Stimulated activated memory B cell treated with anti-CD40 and anti-IgM and Interleukin-4, amounts not matched to agents 10 μg/mL and 1 μg/mL and 100 μg/mL, for 72 hours (primary cell): ENCODE results near the gene RPL18A.

ENCODE experiments used
- ATAC-seq: fragments of 150-1000 bp; cut with Tn5 transposase; 2 replicates; pipeline ENCODE4 v1.10.0; 2021
- H3K27ac Mint-ChIP-seq: one replicate; pipeline ENCODE4 v1.8.0; 2022; ENCODE audit warnings: mild to moderate bottlenecking, mixed read lengths
- H3K27me3 Mint-ChIP-seq: one replicate; pipeline ENCODE4 v1.8.0; 2022; ENCODE audit warnings: mixed read lengths
- H3K36me3 Mint-ChIP-seq: one replicate; pipeline ENCODE4 v1.8.0; 2022; ENCODE audit warnings: mixed read lengths
- H3K4me1 Mint-ChIP-seq: one replicate; pipeline ENCODE4 v1.8.0; 2022; ENCODE audit warnings: mixed read lengths
- H3K4me3 Mint-ChIP-seq: one replicate; pipeline ENCODE4 v1.8.0; 2022; ENCODE audit warnings: mild to moderate bottlenecking, moderate library complexity, mixed read lengths
- H3K9me3 Mint-ChIP-seq: one replicate; pipeline ENCODE4 v1.8.0; 2022; ENCODE audit warnings: mixed read lengths

RPL18A gene

GRCh38 chr19:17859533-17860330 is at the start of gene RPL18A:
Gene RPL18A, plus strand, starts transcription at chr19:17859910. Its CDS starts 47 bp downstream, at chr19:17859957.
- Mint-ChIP-seq H3K36me3 (peaks cover 48% of the 10 kb centered on the region), H3K9me3 (no peaks in the 10 kb centered on the region), H3K4me1 (peaks cover 55% of the 10 kb centered on the region), H3K27me3 (no peaks in the 10 kb centered on the region), H3K4me3 (peak within 1 kb of the TSS; percentile 92), H3K27ac (peak within 1 kb of the TSS; percentile 90)
- peak; percentile 98 for ATAC-seq

DNA sequence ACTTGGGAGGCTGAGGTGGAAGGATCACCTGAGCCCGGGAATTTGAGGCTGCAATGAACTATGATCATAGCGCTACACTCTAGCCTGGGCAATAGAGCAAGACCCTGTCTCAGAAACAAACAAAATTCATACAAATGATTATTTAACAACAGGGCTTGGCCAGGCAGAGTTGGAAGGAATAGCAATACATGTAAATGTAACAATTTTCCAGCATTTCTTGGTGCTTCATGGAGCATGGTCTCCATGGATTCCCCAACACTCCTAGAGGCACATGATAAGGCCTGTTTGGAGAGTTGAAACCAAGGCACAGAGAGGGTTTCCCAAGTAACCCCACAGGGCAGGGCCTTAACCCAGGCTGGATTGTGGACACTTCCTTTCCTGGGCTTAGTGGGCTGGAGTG is 48.6 kb upstream of the RPL18A start:
- peaks cover 42% of the 10 kb centered on the region for H3K27me3 Mint-ChIP-seq
- no peak overlapping the region for H3K4me3 Mint-ChIP-seq
- H3K4me1 Mint-ChIP-seq, result peaks cover 14% of the 10 kb centered on the region
- ATAC-seq, result no peak
- H3K27ac Mint-ChIP-seq, result no peak overlapping the region
- no peaks in the 10 kb centered on the region for H3K9me3 Mint-ChIP-seq
- no peaks in the 10 kb centered on the region for H3K36me3 Mint-ChIP-seq

DNA sequence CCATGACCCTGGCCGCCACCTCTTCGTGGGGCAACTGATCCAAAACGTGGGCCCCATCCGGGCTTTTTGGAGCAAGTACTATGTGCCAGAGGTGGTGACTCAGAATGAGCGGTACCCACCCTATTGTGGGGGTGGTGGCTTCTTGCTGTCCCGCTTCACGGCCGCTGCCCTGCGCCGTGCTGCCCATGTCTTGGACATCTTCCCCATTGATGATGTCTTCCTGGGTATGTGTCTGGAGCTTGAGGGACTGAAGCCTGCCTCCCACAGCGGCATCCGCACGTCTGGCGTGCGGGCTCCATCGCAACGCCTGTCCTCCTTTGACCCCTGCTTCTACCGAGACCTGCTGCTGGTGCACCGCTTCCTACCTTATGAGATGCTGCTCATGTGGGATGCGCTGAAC is 48.0 kb upstream of the RPL18A start:
- Mint-ChIP-seq H3K27me3 (peaks cover 36% of the 10 kb centered on the region), H3K27ac (no peak overlapping the region), H3K36me3 (no peaks in the 10 kb centered on the region), H3K4me3 (no peak overlapping the region), H3K4me1 (peaks cover 14% of the 10 kb centered on the region), H3K9me3 (no peaks in the 10 kb centered on the region)
- no peak for ATAC-seq

DNA sequence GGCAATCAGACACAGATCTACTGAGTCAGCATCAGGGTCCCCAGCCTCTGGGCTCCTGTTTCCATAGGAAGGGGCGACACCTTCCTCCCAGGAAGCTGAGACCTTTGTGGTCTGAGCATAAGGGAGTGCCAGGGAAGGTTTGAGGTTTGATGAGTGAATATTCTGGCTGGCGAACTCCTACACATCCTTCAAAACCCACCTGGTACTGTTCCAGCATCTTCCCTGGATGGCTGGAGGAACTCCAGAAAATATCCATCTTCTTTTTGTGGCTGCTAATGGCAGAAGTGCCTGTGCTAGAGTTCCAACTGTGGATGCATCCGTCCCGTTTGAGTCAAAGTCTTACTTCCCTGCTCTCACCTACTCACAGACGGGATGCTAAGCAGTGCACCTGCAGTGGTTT is 47.6 kb upstream of the RPL18A start:
- Mint-ChIP-seq H3K27me3 (peaks cover 32% of the 10 kb centered on the region), H3K9me3 (no peaks in the 10 kb centered on the region), H3K4me3 (no peak overlapping the region), H3K36me3 (no peaks in the 10 kb centered on the region), H3K4me1 (peaks cover 13% of the 10 kb centered on the region), H3K27ac (no peak overlapping the region)
- no peak for ATAC-seq

GRCh38 chr19:17817668-17818363 is 41.9 kb upstream of the RPL18A start:
- Mint-ChIP-seq H3K27me3 (no peaks in the 10 kb centered on the region), H3K36me3 (no peaks in the 10 kb centered on the region), H3K4me1 (no peaks in the 10 kb centered on the region), H3K27ac (no peak overlapping the region), H3K9me3 (no peaks in the 10 kb centered on the region), H3K4me3 (no peak overlapping the region)
- no peak for ATAC-seq

- Mint-ChIP-seq H3K4me3 (no peak within 1 kb of the TSS), H3K4me1 (no peaks in the 10 kb centered on the region), H3K27ac (no peak within 1 kb of the TSS), H3K27me3 (no peaks in the 10 kb centered on the region), H3K9me3 (no peaks in the 10 kb centered on the region), H3K36me3 (peaks cover 7% of the 10 kb centered on the region)
- peak; percentile 54 for ATAC-seq
Observed at GRCh38 chr19:17821190-17821589, 38.5 kb upstream of the RPL18A start, which contains the start of gene INSL3. Gene INSL3, minus strand, starts transcription at chr19:17821519. Its CDS starts 13 bp downstream, at chr19:17821506.

DNA sequence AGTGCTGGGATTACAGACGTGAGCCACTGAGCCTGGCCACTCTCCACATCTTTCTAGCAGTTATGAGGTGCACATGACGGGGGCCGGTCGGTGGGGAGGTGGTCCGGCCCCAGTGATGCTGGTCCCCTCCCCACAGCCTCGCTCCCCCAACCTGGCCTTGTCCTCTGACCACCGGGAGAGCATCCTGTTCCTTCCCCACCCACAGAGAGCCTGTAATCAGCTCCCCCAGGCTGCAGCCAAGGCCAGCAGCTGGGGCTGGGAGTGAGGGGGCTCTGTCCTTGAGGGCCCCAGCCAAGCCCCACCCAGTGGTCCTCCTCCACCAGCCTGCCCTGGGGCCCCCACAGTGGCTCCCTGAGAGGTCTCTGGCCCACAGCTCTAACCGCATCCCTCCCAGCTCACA is 35.4 kb upstream of the RPL18A start:
- Mint-ChIP-seq H3K27ac (peak overlapping the region; percentile 19), H3K27me3 (no peaks in the 10 kb centered on the region), H3K4me1 (no peaks in the 10 kb centered on the region), H3K36me3 (peaks cover 26% of the 10 kb centered on the region), H3K4me3 (no peak overlapping the region), H3K9me3 (no peaks in the 10 kb centered on the region)
- ATAC-seq, result peak; percentile 40

GRCh38 chr19:17826508-17827056 is 33.1 kb upstream of the RPL18A start:
- Mint-ChIP-seq H3K9me3 (peaks cover 5% of the 10 kb centered on the region), H3K36me3 (peaks cover 48% of the 10 kb centered on the region), H3K27me3 (no peaks in the 10 kb centered on the region), H3K4me1 (peaks cover 5% of the 10 kb centered on the region), H3K4me3 (no peak overlapping the region), H3K27ac (no peak overlapping the region)
- no peak for ATAC-seq

DNA sequence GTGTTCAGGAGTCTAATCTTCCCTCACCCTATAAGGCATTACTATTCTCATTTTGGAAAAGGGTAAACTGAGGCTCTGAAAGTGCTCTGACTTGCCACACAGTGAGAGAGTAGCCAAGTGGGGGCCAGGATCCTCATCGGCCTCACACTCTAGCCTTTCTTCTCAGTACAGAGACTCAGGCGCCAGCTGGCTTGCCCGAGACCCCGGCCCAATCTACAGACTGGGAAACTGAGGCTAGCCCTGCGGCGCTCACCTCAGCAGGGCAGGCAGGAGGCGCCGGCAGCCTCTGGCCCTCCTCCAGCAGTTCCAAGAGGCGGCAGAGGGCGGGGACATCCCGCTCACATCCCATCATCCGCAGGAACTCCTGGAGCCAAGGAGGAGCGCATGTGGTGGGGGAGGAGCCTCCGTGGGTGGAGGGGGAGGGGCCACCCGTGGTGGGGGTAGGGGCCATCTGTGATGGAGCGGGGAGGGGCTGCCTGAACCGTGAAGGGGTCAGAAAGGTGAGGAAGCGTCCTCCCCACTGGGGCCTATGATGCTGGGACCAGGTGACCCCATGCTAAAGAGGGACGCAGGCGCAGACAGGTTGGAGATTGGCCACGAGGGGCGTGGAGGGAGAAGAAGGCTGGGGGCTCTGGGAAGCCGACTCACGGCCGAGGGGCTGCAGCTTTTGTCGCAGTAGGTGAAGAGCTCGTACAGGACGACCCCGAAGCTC is 29.7 kb upstream of the RPL18A start:
- Mint-ChIP-seq H3K27me3 (no peaks in the 10 kb centered on the region), H3K27ac (no peak overlapping the region), H3K9me3 (peaks cover 5% of the 10 kb centered on the region), H3K36me3 (peaks cover 75% of the 10 kb centered on the region), H3K4me1 (peaks cover 5% of the 10 kb centered on the region), H3K4me3 (no peak overlapping the region)
- no peak for ATAC-seq

- Mint-ChIP-seq H3K4me1 (peaks cover 12% of the 10 kb centered on the region), H3K36me3 (peaks cover 77% of the 10 kb centered on the region), H3K9me3 (peaks cover 5% of the 10 kb centered on the region), H3K27ac (no peak overlapping the region), H3K27me3 (no peaks in the 10 kb centered on the region), H3K4me3 (no peak overlapping the region)
- peak; percentile 31 for ATAC-seq
Observed at GRCh38 chr19:17830567-17831418, 28.9 kb upstream of the RPL18A start.

- Mint-ChIP-seq H3K27ac (no peak overlapping the region), H3K9me3 (peaks cover 5% of the 10 kb centered on the region), H3K27me3 (no peaks in the 10 kb centered on the region), H3K36me3 (peaks cover 83% of the 10 kb centered on the region), H3K4me1 (peaks cover 12% of the 10 kb centered on the region), H3K4me3 (no peak overlapping the region)
- ATAC-seq, result no peak
Observed at GRCh38 chr19:17831419-17831888, 28.3 kb upstream of the RPL18A start.

DNA sequence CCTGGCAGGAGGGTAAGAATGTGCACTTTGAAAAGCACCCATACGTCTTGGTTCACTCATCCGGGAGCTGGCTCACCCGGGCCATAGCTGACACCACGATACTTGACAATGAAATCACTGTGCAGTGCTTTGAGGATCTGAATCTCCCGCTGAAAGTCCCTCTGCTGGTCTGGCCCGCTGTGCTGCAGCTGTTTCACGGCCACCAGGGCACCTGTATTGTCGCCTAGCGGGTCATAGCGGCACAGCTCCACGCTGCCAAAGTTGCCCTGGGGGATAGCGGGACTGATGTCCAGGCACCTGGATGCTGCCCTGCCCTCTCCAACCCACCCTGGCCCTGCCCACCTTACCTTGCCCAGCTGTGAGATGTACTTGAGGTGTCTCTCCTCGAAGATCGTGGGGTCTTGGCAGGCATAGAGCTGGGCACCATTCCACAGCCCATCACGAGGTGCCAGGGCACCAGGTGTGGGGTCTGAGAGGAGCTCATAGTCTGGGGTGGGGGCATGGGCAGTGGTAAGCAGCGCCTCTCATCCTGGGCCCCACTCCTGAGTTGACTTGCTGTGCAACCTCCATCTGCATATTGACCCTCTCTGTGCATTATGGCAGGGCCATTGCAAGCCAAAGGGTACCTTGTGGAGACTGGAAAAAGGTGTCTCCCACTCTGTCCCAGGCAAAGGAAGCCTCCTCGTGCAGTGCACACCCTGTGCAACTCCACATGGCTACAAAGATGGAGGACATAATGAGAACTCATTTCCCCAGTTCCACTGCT is 27.1 kb upstream of the RPL18A start:
- Mint-ChIP-seq H3K4me3 (no peak overlapping the region), H3K4me1 (peaks cover 12% of the 10 kb centered on the region), H3K27me3 (no peaks in the 10 kb centered on the region), H3K36me3 (peaks cover 79% of the 10 kb centered on the region), H3K9me3 (peaks cover 5% of the 10 kb centered on the region), H3K27ac (no peak overlapping the region)
- ATAC-seq, result no peak

DNA sequence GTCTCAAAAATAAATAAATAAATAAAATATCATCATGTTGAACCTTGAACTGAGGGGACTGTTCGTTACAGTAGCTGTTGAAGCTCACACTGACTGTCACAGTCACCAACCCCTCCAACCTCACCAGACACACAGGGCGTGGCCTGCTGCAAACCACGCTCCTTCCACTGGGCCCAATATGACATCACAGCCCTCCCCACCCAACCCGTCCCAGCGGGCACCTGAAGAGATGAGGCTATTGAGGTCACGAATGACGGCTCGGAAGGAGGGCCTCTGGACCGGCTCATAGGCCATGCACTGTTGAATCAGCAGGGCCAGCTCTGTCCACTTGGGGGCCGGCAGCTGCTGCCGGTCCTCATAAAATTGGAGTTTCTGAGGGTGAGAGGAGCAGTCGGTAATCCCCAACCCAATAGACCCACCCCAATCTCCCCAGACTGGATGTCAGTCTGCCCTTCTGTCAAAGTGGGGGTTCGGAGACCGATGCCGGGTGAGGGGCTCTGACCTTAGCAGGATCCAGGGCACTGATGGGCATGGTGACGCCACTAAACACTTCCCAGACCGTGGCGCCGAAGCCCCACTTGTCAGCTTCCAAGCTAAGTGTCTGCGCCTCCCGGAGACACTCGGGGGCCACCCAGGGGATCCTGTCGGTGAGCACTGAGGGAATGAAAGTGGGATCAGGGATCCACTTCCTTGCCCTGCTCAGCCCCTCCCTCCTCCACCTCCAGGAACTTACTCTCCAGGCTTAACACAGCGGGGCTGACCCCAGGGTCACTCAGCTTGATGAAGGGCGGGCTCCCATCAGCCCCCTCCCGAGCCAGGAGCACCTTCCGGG is 25.1 kb upstream of the RPL18A start:
- H3K4me3 Mint-ChIP-seq, result no peak overlapping the region
- no peak overlapping the region for H3K27ac Mint-ChIP-seq
- H3K9me3 Mint-ChIP-seq, result peaks cover 5% of the 10 kb centered on the region
- peaks cover 12% of the 10 kb centered on the region for H3K4me1 Mint-ChIP-seq
- no peaks in the 10 kb centered on the region for H3K27me3 Mint-ChIP-seq
- peaks cover 84% of the 10 kb centered on the region for H3K36me3 Mint-ChIP-seq
- no peak for ATAC-seq
